Immature natural killer cell (primary cell): ENCODE measurements around the gene YJEFN3. TPM values are rescaled to one million over a fixed set of nuclear protein-coding genes. Genes with fewer than 3 reads are reported as not detected.

ENCODE experiments used
- DNase-seq, 3 donors: peaks; one replicate each; pipeline ENCODE4 v3.0.0; 2022; ENCODE audit warnings: mixed read lengths in 1 of 3
- H3K27ac Mint-ChIP-seq, 6 donors: one replicate each; pipeline ENCODE4 v1.8.0; 2020; ENCODE audit warnings: mixed read lengths in 6 of 6, mild to moderate bottlenecking in 5 of 6, inconsistent platforms in 4 of 6, moderate library complexity in 3 of 6
- H3K27me3 Mint-ChIP-seq, 3 donors: one replicate each; pipeline ENCODE4 v1.8.0; 2020 to 2021; ENCODE audit warnings: low read depth in 3 of 3, mild to moderate bottlenecking in 3 of 3, mixed read lengths in 3 of 3, moderate library complexity in 3 of 3, inconsistent platforms in 1 of 3
- H3K36me3 Mint-ChIP-seq, 3 donors: one replicate each; pipeline ENCODE4 v1.8.0; 2020; ENCODE audit warnings: mixed read lengths in 3 of 3, inconsistent platforms in 2 of 3, mild to moderate bottlenecking in 2 of 3
- H3K4me1 Mint-ChIP-seq, 2 donors: one replicate each; pipeline ENCODE4 v1.8.0; 2020; ENCODE audit warnings: inconsistent platforms in 2 of 2, mild to moderate bottlenecking in 2 of 2, mixed read lengths in 2 of 2, moderate library complexity in 1 of 2
- H3K4me3 Mint-ChIP-seq, 5 donors: one replicate each; pipeline ENCODE4 v1.8.0; 2020; ENCODE audit warnings: mild to moderate bottlenecking in 5 of 5, mixed read lengths in 5 of 5, inconsistent platforms in 3 of 5, moderate library complexity in 3 of 5
- H3K9me3 Mint-ChIP-seq, 6 donors: one replicate each; pipeline ENCODE4 v1.8.0; 2020; ENCODE audit warnings: mild to moderate bottlenecking in 6 of 6, mixed read lengths in 6 of 6, inconsistent platforms in 4 of 6, moderate library complexity in 3 of 6
- polyA plus RNA-seq, 3 donors: library from polyadenylated mRNA; unstranded; fragments of 300-500 nt; fragmentation: Illumina TruSeq; gene quantifications; one replicate each; pipeline ENCODE4 v1.2.3, GENCODE V29; 2021

Gene YJEFN3
- polyA plus RNA-seq, 3 donors from 2014 or later: 0.21 TPM; not detected in 2

- H3K4me1 Mint-ChIP-seq: no peaks in the 10 kb centered on the region
- peaks cover 0 to 1% (median 0%) of the 10 kb centered on the region in 3 donors for H3K27me3 Mint-ChIP-seq
- no peaks in the 10 kb centered on the region for H3K36me3 Mint-ChIP-seq
- H3K27ac Mint-ChIP-seq: peak overlapping the region in 1 of 6 donors; percentile 39
- H3K9me3 Mint-ChIP-seq: no peaks in the 10 kb centered on the region
- no peak overlapping the region for H3K4me3 Mint-ChIP-seq
- no peak for DNase-seq
These were observed 40.4 kb downstream of the YJEFN3 start for GRCh38 chr19:19568802-19569756.

DNA sequence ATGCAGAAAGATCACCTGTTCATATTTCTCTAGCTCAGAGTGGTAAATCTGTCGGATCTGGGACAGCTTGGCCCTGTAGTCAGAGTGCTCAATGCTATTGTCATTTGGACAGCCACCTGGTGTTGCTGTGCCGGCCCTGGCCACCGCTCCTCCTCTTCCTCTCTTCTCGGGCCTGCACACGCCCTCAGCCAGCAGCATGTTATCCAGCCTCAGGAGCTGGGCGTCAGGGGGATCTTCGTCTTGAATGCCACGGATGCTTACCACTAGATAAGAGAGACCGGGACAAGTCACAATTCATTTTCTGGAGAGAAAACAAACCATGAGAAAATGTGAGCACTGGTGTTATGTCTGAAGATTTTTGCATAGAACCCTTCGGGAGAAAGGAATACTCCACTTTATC, 41.9 kb downstream of the YJEFN3 start:
- no peak overlapping the region for H3K27ac Mint-ChIP-seq

GRCh38 chr19:19571071-19571786, 42.5 kb downstream of the YJEFN3 start:
- Mint-ChIP-seq H3K4me3 (no peak overlapping the region), H3K4me1 (no peaks in the 10 kb centered on the region), H3K27ac (peak overlapping the region in 1 of 6 donors; percentile 22), H3K27me3 (no peaks in the 10 kb centered on the region), H3K36me3 (no peaks in the 10 kb centered on the region), H3K9me3 (no peaks in the 10 kb centered on the region)
- no peak for DNase-seq

More for the DNA sequence above, 41.9 kb downstream of the YJEFN3 start:
- Mint-ChIP-seq H3K9me3 (no peaks in the 10 kb centered on the region), H3K4me1 (no peaks in the 10 kb centered on the region), H3K4me3 (no peak overlapping the region), H3K27me3 (no peaks in the 10 kb centered on the region), H3K36me3 (no peaks in the 10 kb centered on the region)
- DNase-seq: no peak

DNA sequence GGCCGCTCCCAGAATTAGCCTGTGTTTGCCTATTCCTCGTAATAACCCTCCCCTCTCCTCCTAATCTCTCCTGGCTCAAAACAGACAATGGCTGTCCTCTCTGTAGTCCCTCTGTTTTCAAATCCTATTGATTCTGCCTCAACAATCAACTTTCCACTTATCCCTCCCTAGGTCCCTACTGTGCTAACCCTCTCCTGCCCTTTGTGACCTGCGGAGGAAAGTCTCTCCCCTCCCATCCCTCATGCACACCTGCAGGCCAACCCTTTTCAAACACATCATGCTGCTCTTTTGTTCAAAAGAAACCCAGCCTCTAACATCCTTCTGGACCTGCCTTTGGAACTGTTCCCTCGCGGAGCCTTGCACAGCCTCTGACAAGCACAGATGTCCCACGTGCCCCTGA, 46.7 kb downstream of the YJEFN3 start:
- no peak overlapping the region for H3K27ac Mint-ChIP-seq
- H3K4me1 Mint-ChIP-seq: no peaks in the 10 kb centered on the region
- no peaks in the 10 kb centered on the region for H3K27me3 Mint-ChIP-seq
- no peaks in the 10 kb centered on the region for H3K36me3 Mint-ChIP-seq
- H3K4me3 Mint-ChIP-seq: no peak overlapping the region
- H3K9me3 Mint-ChIP-seq: no peaks in the 10 kb centered on the region
- no peak for DNase-seq

- Mint-ChIP-seq H3K27me3 (no peaks in the 10 kb centered on the region), H3K9me3 (no peaks in the 10 kb centered on the region)
- DNase-seq: no peak
These were observed 49.5 kb downstream of the YJEFN3 start for GRCh38 chr19:19578252-19578651.

GRCh38 chr19:19579533-19580361, 51.0 kb downstream of the YJEFN3 start:
- H3K4me1 Mint-ChIP-seq: no peaks in the 10 kb centered on the region
- H3K27me3 Mint-ChIP-seq: no peaks in the 10 kb centered on the region
- H3K27ac Mint-ChIP-seq: no peak overlapping the region
- no peak overlapping the region for H3K4me3 Mint-ChIP-seq
- no peak for DNase-seq
- H3K9me3 Mint-ChIP-seq: no peaks in the 10 kb centered on the region
- no peaks in the 10 kb centered on the region for H3K36me3 Mint-ChIP-seq

More at GRCh38 chr19:19578252-19578651, 49.5 kb downstream of the YJEFN3 start:
- Mint-ChIP-seq H3K36me3 (no peaks in the 10 kb centered on the region), H3K27ac (no peak overlapping the region), H3K4me3 (no peak overlapping the region), H3K4me1 (no peaks in the 10 kb centered on the region)

- H3K4me1 Mint-ChIP-seq: no peaks in the 10 kb centered on the region
- H3K27me3 Mint-ChIP-seq: peaks cover 0 to 2% (median 0%) of the 10 kb centered on the region in 3 donors
- H3K27ac Mint-ChIP-seq: no peak overlapping the region
- no peak for DNase-seq
- peaks cover 0 to 1% (median 0%) of the 10 kb centered on the region in 3 donors for H3K36me3 Mint-ChIP-seq
- H3K9me3 Mint-ChIP-seq: no peaks in the 10 kb centered on the region
- no peak overlapping the region for H3K4me3 Mint-ChIP-seq
These were observed 51.7 kb downstream of the YJEFN3 start for GRCh38 chr19:19580418-19580817.

DNA sequence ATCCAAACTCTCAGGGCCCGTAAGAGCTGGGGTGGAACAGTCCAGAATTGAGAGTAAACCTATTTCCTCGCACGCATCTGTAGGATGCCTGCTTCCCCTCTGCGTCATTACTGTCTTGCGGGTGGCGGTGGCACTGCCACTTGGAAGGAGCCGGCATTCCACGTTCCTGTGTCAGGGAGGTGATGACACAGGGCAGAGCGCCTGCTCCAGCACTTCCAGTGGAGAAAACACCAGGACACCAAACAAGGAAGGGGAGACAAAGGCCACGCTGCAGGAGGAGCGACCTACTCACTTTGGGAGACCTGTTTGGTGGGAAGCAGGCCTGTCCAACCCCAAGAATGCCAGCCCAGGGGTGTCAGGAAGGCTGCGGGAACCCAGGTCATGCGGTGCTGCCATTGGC, 52.7 kb downstream of the YJEFN3 start:
- DNase-seq: no peak
- Mint-ChIP-seq H3K36me3 (peaks cover 0 to 5% (median 0%) of the 10 kb centered on the region in 3 donors), H3K4me1 (no peaks in the 10 kb centered on the region), H3K27ac (peak overlapping the region in 2 of 6 donors; percentile 31 to 33), H3K9me3 (no peaks in the 10 kb centered on the region), H3K27me3 (peaks cover 0 to 2% (median 0%) of the 10 kb centered on the region in 3 donors), H3K4me3 (no peak overlapping the region)

- no peak for DNase-seq
- H3K9me3 Mint-ChIP-seq: no peaks in the 10 kb centered on the region
- peaks cover 0 to 2% (median 0%) of the 10 kb centered on the region in 3 donors for H3K27me3 Mint-ChIP-seq
- peaks cover 0 to 5% (median 0%) of the 10 kb centered on the region in 3 donors for H3K36me3 Mint-ChIP-seq
- H3K4me1 Mint-ChIP-seq: no peaks in the 10 kb centered on the region
- no peak overlapping the region for H3K4me3 Mint-ChIP-seq
- peak overlapping the region in 2 of 6 donors; percentile 25 to 28 for H3K27ac Mint-ChIP-seq
These were observed 53.8 kb downstream of the YJEFN3 start for GRCh38 chr19:19582471-19582870.

- DNase-seq: no peak
- Mint-ChIP-seq H3K4me1 (peaks cover 0 to 4% of the 10 kb centered on the region in 2 donors), H3K27me3 (peaks cover 0 to 2% (median 0%) of the 10 kb centered on the region in 3 donors), H3K9me3 (no peaks in the 10 kb centered on the region), H3K4me3 (no peak overlapping the region), H3K36me3 (peaks cover 0 to 5% (median 0%) of the 10 kb centered on the region in 3 donors), H3K27ac (no peak overlapping the region)
These were observed 55.6 kb downstream of the YJEFN3 start for GRCh38 chr19:19584356-19584755.

Other genes with a start within 250 kb of the YJEFN3 start
- gene SUGP1, start 208.4 kb upstream of the YJEFN3 start, polyA plus RNA-seq: 10 to 100 TPM; 25.4 to 47.1 (median 27.7) TPM
- gene MAU2, start 208.1 kb upstream of the YJEFN3 start, polyA plus RNA-seq: 10 to 100 TPM in 2 of 3 donors, 1 to 10 TPM in 1; 8.5 to 25.5 (median 21.0) TPM
- gene GATAD2A, start 123.2 kb upstream of the YJEFN3 start, polyA plus RNA-seq: 10 to 100 TPM in 2 of 3 donors, 1 to 10 TPM in 1; 8.8 to 48.5 (median 21.0) TPM
- under 1 TPM in 2 of 3 donors, not detected in 1; 0.66 to 0.96 TPM for gene TSSK6, start 13.4 kb upstream of the YJEFN3 start, polyA plus RNA-seq
- 100 to 1,000 TPM; 242 to 566 (median 301) TPM for gene NDUFA13, start 12.7 kb upstream of the YJEFN3 start, polyA plus RNA-seq
- not detected for gene CILP2, start 9.4 kb downstream of the YJEFN3 start, polyA plus RNA-seq
- under 1 TPM in 2 of 3 donors, not detected in 1; 0.57 to 0.82 TPM for gene PBX4, start 89.8 kb downstream of the YJEFN3 start, polyA plus RNA-seq
- gene LPAR2, start 99.3 kb downstream of the YJEFN3 start, polyA plus RNA-seq: 1 to 10 TPM; 3.8 to 5.9 (median 4.6) TPM
- gene GMIP, start 114.7 kb downstream of the YJEFN3 start, polyA plus RNA-seq: 10 to 100 TPM; 38.9 to 84.4 (median 40.0) TPM
- gene ATP13A1, start 134.8 kb downstream of the YJEFN3 start, polyA plus RNA-seq: 10 to 100 TPM in 2 of 3 donors, 1 to 10 TPM in 1; 8.4 to 29.2 (median 18.6) TPM
- gene ZNF101, start 139.9 kb downstream of the YJEFN3 start, polyA plus RNA-seq: 10 to 100 TPM; 33.9 to 51.4 (median 36.8) TPM
- gene ZNF14, start 204.2 kb downstream of the YJEFN3 start, polyA plus RNA-seq: 10 to 100 TPM in 1 of 3 donors, 1 to 10 TPM in 2; 5.4 to 14.1 (median 7.1) TPM